GM20000 (cell line): ENCODE results near the gene CHDH.
A peak's percentile ranks its signal among the peaks of the same experiment; 100 is the strongest.

Experiments
- DNase-seq: peaks from one replicate; pipeline ENCODE4 v3.0.0; 2012; ENCODE audit warnings: low spot score
- TF ChIP-seq, protein P1 (sequence below): IDR thresholded peaks from 2 replicates; pipeline ENCODE4 v1.5.1; 2012; ENCODE audit warnings: mild to moderate bottlenecking, control low read depth; ENCODE audit errors: extremely low read depth, missing control alignments

The CHDH gene

DNA sequence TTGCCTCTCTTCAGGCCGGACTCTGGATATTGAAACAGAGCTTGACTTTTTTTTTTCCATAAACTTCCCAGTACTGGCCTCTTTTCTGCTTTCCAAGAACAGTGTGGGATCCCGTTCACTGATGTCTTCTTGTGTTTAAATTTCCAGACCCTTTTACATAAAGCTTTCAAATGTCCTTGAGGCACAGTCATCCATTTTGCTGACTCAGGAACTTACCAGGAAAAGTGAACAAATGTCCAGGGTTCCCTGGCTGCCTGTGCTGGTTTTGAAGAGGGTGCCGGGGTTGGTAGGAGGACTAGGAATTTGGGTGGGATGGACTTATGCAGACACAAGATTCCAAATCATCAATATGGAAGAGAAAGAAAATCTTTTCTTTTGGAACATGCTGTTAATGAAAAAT lies 68.1 kb downstream of the CHDH start:
- DNase-seq, result no peak
- TF ChIP-seq, protein P1, sequence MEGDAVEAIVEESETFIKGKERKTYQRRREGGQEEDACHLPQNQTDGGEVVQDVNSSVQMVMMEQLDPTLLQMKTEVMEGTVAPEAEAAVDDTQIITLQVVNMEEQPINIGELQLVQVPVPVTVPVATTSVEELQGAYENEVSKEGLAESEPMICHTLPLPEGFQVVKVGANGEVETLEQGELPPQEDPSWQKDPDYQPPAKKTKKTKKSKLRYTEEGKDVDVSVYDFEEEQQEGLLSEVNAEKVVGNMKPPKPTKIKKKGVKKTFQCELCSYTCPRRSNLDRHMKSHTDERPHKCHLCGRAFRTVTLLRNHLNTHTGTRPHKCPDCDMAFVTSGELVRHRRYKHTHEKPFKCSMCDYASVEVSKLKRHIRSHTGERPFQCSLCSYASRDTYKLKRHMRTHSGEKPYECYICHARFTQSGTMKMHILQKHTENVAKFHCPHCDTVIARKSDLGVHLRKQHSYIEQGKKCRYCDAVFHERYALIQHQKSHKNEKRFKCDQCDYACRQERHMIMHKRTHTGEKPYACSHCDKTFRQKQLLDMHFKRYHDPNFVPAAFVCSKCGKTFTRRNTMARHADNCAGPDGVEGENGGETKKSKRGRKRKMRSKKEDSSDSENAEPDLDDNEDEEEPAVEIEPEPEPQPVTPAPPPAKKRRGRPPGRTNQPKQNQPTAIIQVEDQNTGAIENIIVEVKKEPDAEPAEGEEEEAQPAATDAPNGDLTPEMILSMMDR, result no peak

GRCh38 chr3:53777468-53777867 lies 68.8 kb downstream of the CHDH start:
- no peak for DNase-seq
- TF ChIP-seq, protein P1, result no peak

DNA sequence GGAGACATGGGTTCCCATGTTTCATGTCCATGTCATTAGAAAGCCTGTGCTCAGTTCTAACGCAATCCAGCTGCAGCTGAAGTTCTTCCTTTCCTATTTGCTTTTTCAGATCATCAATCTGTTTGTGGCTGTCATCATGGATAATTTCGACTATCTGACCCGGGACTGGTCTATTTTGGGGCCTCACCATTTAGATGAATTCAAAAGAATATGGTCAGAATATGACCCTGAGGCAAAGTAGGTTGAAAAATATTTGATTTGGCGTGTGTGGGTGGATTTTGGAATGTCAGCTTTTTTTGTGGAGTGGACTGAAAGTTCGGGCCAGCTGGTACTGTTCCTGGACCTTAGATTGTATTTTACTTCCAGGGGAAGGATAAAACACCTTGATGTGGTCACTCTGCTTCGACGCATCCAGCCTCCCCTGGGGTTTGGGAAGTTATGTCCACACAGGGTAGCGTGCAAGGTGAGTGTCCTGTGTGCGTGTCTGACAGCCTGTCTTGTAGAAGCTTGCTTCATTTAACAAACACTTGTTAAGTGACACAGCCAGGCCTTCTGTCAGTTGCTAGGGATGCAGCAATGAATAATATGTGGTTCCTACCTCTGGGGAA lies 69.6 kb downstream of the CHDH start:
- TF ChIP-seq, protein P1, result no peak
- no peak for DNase-seq

DNA sequence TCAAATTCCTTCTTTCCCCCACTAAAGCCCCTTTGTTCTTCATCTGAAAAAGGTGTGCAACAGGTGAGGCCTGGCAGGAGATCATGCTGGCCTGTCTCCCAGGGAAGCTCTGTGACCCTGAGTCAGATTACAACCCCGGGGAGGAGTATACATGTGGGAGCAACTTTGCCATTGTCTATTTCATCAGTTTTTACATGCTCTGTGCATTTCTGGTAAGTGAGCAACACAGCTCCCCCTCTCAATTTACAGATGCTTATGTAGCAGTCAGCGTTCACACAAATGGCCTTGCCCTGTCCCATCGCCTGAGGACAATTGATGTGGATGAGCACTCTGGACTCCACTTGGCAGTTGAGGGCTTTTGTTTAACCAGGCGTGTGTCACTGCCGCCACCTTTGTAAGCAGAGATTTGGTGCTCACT lies 70.4 kb downstream of the CHDH start:
- DNase-seq, result no peak
- TF ChIP-seq, protein P1, result no peak

- TF ChIP-seq, protein P1, result no peak
- DNase-seq, result no peak
Measured at GRCh38 chr3:53775018-53775417, 71.2 kb downstream of the CHDH start.

DNA sequence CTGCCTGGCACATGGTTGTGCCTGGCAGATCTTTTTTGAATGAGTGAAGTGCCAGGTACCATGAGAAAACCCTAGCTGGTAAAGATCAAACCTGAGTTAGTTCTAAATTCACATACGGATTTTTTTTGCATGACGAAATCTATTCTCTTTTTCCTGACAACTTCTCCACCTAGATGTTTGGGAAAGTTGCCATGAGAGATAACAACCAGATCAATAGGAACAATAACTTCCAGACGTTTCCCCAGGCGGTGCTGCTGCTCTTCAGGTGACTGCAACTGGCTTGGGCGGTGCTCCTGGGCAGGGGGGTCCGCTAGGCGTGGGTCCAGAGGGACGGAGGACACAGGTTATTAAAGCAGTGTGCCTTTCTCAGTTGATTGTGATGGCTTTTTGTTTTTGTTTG lies 71.8 kb downstream of the CHDH start:
- TF ChIP-seq, protein P1, result no peak
- DNase-seq, result no peak

DNA sequence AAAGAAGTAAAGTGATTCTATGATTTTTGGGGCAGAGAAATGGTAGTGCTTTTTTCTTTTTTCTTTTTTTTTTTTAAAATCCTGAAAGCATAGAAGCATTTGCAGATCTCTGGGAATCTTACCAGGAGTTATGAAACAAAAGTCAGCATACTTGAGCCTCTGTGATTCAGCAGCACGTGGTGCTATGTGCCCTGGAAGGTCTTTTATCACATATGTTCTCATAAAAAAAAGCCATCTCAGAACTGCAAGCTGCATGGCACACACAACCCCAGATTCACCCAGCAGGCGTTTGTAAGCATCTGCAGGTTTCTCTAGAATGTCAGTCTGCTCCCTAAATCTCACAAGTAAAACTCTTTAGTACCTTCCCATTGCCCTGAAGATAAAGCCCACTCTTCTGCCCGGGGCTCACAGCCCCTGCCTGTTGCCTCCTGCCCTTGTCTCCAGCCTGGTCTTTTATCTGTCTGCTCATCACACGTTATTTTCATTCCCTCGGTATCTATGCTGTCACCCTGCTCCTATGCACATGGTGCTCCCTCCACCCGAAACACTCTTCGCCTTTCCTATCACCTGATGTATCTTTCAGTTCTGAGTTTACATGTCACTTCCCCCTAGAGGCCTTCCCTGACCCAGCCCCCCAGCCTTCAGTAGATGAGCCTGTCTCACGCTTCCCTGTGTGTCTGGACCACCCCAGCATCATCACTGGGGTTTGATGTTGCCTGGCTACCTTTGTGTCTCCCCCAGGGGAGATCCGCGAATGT lies 72.4 kb downstream of the CHDH start:
- peak; percentile 58 for DNase-seq

More for the DNA sequence above, 72.4 kb downstream of the CHDH start:
- TF ChIP-seq, protein P1, result no peak
